HG02678 (cell line): ENCODE results near the gene TSPAN17.
"Not testable (repeated sequence)": the region's sequence is repeated elsewhere in the genome, so short reads cannot be mapped to it uniquely, and the experiment has no call there.

Source experiments
- ATAC-seq: cut with Tn5 transposase; IDR thresholded peaks from one replicate; pipeline ENCODE4 v1.9.1; 2021; ENCODE audit warnings: mild to moderate bottlenecking, moderate library complexity; ENCODE audit not compliant: unreplicated experiment

Gene TSPAN17, protein sequence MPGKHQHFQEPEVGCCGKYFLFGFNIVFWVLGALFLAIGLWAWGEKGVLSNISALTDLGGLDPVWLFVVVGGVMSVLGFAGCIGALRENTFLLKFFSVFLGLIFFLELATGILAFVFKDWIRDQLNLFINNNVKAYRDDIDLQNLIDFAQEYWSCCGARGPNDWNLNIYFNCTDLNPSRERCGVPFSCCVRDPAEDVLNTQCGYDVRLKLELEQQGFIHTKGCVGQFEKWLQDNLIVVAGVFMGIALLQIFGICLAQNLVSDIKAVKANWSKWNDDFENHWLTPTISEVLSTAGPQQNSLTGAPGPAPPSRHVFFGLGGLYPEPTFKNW

DNA sequence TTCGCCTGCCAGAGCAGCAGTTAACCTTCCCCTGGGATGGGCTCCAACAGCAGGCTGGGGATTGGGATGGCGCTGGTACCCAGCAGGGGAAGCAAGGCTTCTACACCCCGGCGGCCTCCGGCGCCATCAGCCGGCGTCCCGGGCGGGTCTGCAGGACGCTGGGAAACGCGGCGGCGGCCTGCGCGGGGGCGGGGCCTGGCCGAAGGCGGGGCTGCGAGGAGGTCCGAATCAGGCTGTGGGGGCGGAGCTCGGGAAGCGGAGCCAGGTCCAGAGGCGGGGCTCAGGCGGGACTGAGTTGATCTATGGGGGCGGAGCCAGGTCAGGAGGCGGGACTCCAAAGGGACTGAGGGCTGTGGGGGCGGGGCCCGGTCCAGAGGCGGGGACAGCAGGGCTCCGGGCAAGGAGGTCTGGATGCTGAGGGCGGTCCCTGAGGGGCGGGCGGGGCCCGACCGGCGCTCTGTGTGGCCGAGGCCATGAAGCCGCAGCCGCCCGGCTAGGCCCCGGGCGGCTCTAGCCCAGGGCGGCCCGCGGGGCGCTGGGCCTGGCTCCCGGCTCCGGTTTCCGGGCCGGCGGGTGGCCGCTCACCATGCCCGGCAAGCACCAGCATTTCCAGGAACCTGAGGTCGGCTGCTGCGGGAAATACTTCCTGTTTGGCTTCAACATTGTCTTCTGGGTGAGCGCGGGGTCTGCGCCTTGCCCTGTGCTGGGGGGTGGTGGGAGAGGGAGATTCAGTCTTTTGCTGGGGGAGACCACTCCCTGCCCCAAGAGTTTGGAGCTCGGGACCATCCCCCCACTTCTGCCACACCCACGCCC lies at the start of gene TSPAN17:
Gene TSPAN17, plus strand, starts transcription at position 455 of the 813 bp plus-strand sequence. Its CDS starts 132 bp downstream, at position 587.
- ATAC-seq: peak; percentile 93

DNA sequence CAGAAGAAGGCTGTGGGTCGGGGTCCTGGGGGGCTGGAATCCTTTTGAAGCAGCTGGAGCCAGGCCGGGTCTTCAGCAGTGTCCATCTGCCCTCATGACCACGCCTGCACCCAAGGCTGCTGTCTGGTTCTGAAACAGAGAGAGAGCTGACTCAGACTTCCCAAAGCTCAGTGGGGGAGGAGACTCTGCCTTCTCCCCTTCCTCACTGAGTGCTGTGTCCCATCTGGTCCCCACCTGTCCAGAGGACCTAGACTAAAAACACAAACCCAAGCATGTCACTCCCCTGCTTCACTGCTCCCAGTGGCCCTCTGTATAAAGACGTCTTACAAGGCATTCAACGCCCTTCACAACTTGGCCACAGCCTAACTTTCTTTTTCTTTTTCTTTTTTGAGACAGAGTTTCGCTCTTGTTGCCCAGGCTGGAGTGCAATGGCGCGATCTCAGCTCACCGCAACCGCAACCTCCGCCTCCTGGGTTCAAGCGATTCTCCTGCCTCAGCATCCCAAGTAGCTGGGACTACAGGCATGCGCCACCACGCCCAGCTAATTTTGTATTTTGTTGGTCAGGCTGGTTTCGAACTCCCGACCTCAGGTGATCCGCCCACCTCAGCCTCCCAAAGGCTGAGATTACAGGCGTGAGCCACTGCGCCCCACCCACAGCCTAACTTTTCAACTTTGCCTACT lies 47.4 kb upstream of the TSPAN17 start:
- ATAC-seq: not testable (repeated sequence)

GRCh38 chr5:176601901-176602482 lies 45.3 kb upstream of the TSPAN17 start:
- no peak for ATAC-seq

DNA sequence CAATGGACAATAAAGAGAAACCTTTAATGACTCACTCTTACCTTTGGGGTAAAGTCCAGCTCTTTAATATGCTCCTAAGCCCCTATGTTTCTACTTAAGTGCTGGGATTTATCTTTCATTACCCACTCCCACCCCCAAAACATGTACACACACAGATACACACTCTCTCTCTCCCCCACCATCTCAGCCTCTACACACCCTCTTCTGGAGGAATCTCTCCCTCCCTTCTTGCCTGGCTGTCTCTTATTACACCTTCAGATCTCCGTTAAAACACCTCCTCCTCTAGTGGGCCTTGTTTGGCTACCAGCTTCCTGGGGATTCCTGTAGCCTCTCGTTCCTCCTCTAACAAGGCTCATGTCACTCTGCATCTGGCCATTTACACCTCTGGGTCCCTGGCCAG lies 44.2 kb upstream of the TSPAN17 start:
- ATAC-seq: no peak

GRCh38 chr5:176606032-176606431 lies 41.3 kb upstream of the TSPAN17 start:
- no peak for ATAC-seq

DNA sequence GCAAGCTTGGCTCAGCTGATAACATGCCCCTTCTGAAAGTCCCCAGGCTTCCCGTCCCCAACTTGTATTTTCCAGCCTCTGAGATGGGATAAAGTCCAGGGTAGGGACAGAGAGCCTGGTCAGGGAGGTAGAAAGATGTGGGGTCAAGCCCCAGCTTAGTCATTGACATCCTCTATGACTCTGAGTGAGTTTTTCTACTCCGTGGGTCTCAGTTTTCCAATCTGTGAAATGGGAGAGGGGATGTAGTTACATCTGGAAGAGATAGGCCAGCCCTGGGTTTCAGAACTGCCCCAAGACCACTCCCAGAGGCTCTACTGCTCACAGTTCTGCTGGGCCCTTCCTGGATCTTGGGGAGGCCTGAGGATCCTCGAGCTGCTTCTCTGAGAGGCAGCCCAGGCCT lies 40.4 kb upstream of the TSPAN17 start:
- no peak for ATAC-seq

DNA sequence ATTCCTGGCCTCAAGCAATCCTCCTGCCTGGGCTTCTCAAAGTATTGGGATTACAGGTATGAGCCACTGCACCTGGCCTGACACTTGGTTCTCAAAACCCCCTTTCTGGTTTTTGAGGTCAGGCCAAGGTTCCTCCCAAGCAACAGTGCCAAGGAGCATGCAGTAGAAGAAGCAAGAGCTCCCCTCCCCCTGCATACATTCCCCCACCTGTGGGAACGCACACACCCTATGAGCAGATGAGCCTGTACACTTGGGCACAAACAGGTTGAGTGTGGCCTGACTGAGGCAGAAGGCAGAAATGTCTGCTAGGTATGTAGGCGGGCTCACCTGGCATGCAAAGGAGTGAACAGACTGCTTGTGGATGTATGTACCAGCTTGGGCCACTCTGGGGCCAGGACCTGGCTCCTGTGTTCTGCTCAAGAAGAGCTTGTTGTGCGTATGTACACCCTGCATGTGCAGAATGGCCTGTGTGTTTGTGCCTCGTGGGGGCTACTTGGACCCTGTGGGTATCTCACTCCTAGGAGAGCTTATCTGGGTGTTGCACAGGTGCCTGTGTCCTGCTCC lies 39.1 kb upstream of the TSPAN17 start:
- ATAC-seq: no peak

DNA sequence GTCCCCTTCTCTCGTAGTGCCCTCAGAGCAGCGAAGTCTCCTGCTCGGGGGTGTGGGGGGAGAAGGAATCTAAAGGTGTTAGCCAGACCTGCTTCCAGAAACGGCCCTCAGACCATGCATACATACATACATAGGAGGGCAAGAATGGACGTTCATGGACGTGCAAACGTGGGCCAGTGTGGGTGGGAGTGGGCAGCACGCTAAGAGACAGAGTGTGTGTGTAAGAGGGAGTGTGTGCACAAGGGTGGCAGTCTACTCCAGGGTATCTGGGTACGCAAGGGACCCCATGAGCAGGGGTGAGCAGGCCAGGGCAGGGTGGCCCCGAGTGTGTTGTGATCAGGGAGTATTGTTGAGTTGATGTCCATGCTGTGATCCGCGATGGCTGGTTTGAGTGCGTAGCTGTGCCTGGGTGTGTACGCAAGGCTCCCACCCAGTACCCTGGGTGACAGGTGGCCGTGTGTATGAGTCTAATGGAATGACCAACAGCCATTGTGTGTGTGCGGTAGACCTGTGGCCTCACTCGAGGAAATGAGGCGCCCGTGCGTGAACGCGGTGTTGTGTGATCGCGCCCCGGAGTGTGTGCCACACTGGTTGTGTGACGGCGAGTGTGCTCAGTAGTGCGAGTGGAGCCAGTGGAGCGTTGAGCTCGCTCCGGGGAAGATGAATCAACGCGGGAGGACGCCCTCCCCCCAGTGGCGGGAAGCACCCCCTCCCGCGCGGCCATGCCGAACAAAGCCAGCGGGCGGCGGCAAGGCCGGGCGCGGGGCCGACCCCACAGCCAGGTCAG lies 38.2 kb upstream of the TSPAN17 start:
- ATAC-seq: peak; percentile 8

DNA sequence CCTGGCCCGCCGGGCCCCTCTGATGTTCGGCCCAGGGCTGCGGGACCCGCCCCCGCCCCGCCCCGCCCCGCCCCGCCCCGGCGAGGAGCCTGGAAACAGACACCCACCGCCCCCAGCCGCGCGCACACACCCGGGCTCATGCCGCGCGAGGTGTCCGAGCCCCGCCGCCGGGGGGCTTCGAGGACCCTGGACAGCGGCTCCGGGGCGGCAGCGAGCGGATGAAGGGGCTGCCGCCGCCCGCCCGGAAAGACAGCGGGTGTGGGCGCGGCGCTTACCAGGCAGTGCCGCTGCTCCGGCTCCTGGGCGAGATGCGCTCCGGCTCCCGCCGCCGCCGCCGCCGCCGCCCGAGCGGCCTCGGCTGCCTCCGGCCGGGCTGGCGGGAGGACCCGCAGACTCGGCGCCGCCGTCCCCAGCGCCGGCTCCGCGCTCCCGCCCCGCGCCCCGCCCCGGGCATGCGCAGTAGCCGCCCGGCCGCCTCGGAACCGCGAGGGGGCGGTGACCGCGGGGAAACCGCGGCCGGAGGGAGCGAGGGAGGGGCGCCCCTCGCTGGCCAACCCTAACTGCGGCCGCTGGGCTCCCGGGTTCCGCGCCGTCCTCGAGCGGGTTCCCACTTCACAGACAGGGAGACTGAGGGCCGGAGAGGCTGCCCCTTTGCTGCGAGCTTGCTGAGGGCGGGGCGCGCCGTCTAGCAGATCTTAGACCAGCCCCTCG lies 37.4 kb upstream of the TSPAN17 start, which contains the start of gene GPRIN1:
Gene GPRIN1, minus strand, starts transcription at position 433 of the 711 bp plus-strand sequence. CDS start 10,322 bp downstream, outside the sequence.
- ATAC-seq: peak; percentile 80

DNA sequence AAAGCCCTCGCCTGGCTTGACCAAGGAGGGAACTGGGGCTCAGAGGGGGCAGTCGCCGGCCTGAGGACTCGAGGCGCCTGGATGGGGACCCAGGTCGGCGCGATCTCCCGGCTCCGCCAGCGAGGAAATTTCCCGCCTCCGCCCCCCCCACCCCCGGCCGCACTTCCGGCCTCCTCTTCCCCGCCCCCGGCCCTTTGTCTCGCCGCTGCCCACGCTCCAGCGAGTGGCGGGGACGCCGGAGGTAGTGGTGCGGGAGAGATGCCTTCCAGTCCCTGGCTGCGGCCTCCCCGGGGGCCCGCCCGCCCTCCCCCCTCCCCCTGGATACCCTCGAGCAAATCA lies 36.9 kb upstream of the TSPAN17 start:
- ATAC-seq: peak; percentile 11

DNA sequence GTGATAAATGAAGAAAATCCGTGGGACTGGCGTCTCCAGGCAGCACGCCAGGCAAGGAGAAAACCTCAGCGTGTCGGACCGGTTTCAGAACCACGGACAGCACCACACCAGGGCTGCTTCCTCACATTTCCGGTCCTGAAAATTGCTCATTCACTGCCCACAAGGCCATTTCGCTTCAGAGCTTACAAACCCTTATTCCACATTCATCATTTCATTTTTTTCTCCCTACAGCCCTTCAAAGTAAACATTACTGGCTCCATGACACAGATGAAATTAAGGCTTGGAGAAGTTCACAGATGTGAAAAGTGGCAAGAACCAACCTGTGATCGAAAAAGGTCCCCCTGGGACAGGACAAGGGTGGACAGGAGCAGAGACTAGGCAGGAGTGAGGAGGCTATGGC lies 35.8 kb upstream of the TSPAN17 start:
- ATAC-seq: no peak

DNA sequence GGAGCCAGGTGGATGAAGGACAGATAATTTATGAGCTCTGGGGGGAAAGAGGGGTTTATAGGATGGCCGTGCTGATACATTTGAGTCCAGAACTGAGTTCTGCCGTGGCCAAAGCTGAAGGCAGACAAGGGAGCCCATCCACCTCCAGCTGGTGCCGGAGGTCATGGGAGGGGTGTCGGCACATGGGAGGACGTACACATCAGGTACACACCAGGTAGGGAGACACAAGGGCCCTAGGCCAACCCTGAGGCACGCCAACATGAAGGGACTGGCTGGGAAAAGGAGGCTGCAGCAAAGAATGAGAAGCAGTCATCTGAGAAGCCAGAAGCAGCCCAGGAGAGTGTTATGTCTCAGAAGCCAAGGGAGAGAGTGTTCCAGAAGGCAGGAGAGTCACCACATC lies 35.3 kb upstream of the TSPAN17 start:
- no peak for ATAC-seq

- ATAC-seq: no peak
Observed at GRCh38 chr5:176612855-176613254, 34.4 kb upstream of the TSPAN17 start.

GRCh38 chr5:176614805-176615478 lies 32.3 kb upstream of the TSPAN17 start:
- ATAC-seq: no peak

DNA sequence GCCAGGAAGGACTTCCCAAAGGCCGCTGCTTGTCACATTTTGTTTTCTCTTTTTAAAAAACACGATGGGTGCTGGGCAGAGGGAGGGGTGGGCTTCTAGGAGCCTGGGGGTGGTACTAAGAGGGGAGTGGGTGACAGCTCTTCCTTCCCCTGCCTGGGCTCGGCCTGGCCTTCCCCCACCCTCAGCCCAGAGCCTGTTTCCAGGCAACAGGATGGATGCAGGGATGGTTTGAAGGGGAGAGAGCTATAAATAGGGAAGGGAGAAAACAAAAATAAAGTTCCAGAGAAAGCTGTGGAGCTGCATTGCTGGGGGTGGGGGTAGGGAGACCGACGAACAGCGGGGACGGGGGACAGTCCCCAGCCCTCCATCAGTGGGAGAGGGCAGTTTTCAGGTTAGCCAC lies 30.8 kb upstream of the TSPAN17 start:
- no peak for ATAC-seq

GRCh38 chr5:176618783-176619182 lies 28.5 kb upstream of the TSPAN17 start:
- no peak for ATAC-seq

GRCh38 chr5:176619203-176619568 lies 28.1 kb upstream of the TSPAN17 start:
- ATAC-seq: peak; percentile 78

- ATAC-seq: no peak
Observed at GRCh38 chr5:176619569-176620332, 27.5 kb upstream of the TSPAN17 start.
